ENCODE measurements around the gene TAF1C. TPM values are rescaled to one million over a fixed set of nuclear protein-coding genes. Genes with fewer than 3 reads are reported as not detected.

Gene TAF1C
- polyA plus RNA-seq, 2 of the 4 experiments (the other 2 are of a cell fraction): 13.2 to 38.6 TPM

- H3K4me1 ChIP-seq: no peaks in the 10 kb centered on the region
- no peak for FAIRE-seq
These were observed 25.3 kb upstream of the TAF1C start for GRCh38 chr16:84212154-84212553.

GRCh38 chr16:84209989-84210388, 23.1 kb upstream of the TAF1C start:
- CTCF ChIA-PET: interaction anchor here (0.6 to 1.8 kb wide), 4 partner anchors 9 to 243 kb away, joined by 3 to 5 read pairs (median 4); partner anchors contain the start of gene TAF1C
- ATAC-seq (peak in 1 of 2 experiments; percentile 37; a peak in 1 of 6 replicates), FAIRE-seq (no peak), DNase-seq (ENCODE audit: low read depth in 1 of 2, low spot score in 1 of 2) (no peak)
- WGBS (ENCODE audit: missing lambda C conversion rate): 25% methylated on average over 2 of the region's 2 CpGs
- no peak overlapping the region for H3K27ac ChIP-seq
- H3K4me1 ChIP-seq: no peaks in the 10 kb centered on the region
- no peaks in the 10 kb centered on the region for H3K9me3 ChIP-seq
- H3K4me3 ChIP-seq: no peak overlapping the region
- POLR2A ChIA-PET: no interaction called here
- TF ChIP-seq CTCF (IDR thresholded peaks at IDR 0.05) (peak; percentile 10; the same call in 1 of the 3 replicates), RARB (CRISPR knock-in tag; IDR thresholded peaks at IDR 0.05) (no peak)
- H3K4me2 ChIP-seq: no peak overlapping the region

More at GRCh38 chr16:84212154-84212553, 25.3 kb upstream of the TAF1C start:
- no peak overlapping the region for H3K4me2 ChIP-seq
- no peak for ATAC-seq
- no peak overlapping the region for H3K4me3 ChIP-seq
- CTCF ChIA-PET: no interaction called here
- H3K9me3 ChIP-seq: no peaks in the 10 kb centered on the region
- TF ChIP-seq MAX (IDR thresholded peaks at IDR 0.05): no peak
- no peak for TF ChIP-seq SMC3 (IDR thresholded peaks at IDR 0.05)
- TF ChIP-seq CHD2 (IDR thresholded peaks at IDR 0.05; ENCODE audit: low read length, partially characterized antibody): no peak
- no peak for TF ChIP-seq ESRRA (IDR thresholded peaks at IDR 0.05; ENCODE audit: borderline replicate concordance, low read length)
- TF ChIP-seq BCL3 (IDR thresholded peaks at IDR 0.05): no peak
- no peak for TF ChIP-seq CBX2 (IDR thresholded peaks at IDR 0.05; ENCODE audit: borderline replicate concordance, low read depth)
- no peak for TF ChIP-seq HMGXB4 (CRISPR knock-in tag; IDR thresholded peaks at IDR 0.05; ENCODE audit: borderline replicate concordance)
- no peak for TF ChIP-seq CTCF (IDR thresholded peaks at IDR 0.05)
- WGBS (ENCODE audit: missing lambda C conversion rate): 46% methylated on average over 4 of the region's 4 CpGs
- H3K27ac ChIP-seq: no peak overlapping the region
- DNase-seq (ENCODE audit: low read depth in 1 of 2, low spot score in 1 of 2): no peak
- POLR2A ChIA-PET: no interaction called here

- Histone ChIP-seq H3K27ac (no peak overlapping the region), H3K4me1 (no peaks in the 10 kb centered on the region), H3K9me3 (no peaks in the 10 kb centered on the region), H3K4me2 (no peak overlapping the region), H3K4me3 (no peak overlapping the region)
- ChIA-PET POLR2A (interaction anchor here (0.6 kb wide), 1 partner anchor 69 kb away, joined by 4 read pairs; no protein-coding TSS in a partner anchor), CTCF (interaction anchor here (1.1 to 1.9 kb wide), 5 partner anchors 9 to 254 kb away, joined by 3 to 6 read pairs (median 4); partner anchors contain the start of gene ADAD2)
- TF ChIP-seq BHLHE40 (IDR thresholded peaks at IDR 0.05; ENCODE audit: low read depth, low read length): no peak
- TF ChIP-seq JUNB (IDR thresholded peaks at IDR 0.05): no peak
- TF ChIP-seq MAZ (IDR thresholded peaks at IDR 0.05; ENCODE audit: borderline replicate concordance, low read depth, low read length): no peak
- no peak for TF ChIP-seq EP300 (IDR thresholded peaks at IDR 0.05)
- no peak for TF ChIP-seq RAD21 (conservative IDR thresholded peaks at IDR 0.05 in 1 of 2, IDR thresholded peaks at IDR 0.05 in 1 of 2)
- DNase-seq (ENCODE audit: low read depth in 1 of 2, low spot score in 1 of 2): no peak
- FAIRE-seq: no peak
- 51% methylated on average over 8 of the region's 8 CpGs for WGBS (ENCODE audit: missing lambda C conversion rate)
- ATAC-seq: no peak
These were observed 21.0 kb upstream of the TAF1C start for GRCh38 chr16:84207879-84208278.
